A673 (cell line): ENCODE results near the gene IMMP2L. TPM values are rescaled to one million over a fixed set of nuclear protein-coding genes. Genes with fewer than 3 reads are reported as not detected.

ENCODE experiments used
- BruUV-seq: library from RNA; stranded (reverse); fragments of 400-500 nt; replicated peaks from 2 replicates; lab custom pipeline; 2021; lab: Mats Ljungman, UMichigan
- CTCF ChIA-PET: fragments of 300-600 bp; sonication (Branson Sonifier 250); formaldehyde crosslinking; loops from one replicate; lab custom pipeline; 2022; ENCODE audit warnings: antibody characterized with exemption; lab: Charles Lee
- POLR2A ChIA-PET: fragments of 300-600 bp; sonication (Branson Sonifier 250); formaldehyde crosslinking; loops from one replicate; lab custom pipeline; 2022; ENCODE audit warnings: antibody characterized with exemption; ENCODE audit not compliant: low non-redundant PET; lab: Charles Lee
- DNase-seq: peaks from one replicate; pipeline ENCODE4 v3.0.0-alpha.2; 2015; ENCODE audit warnings: low spot score
- H3K27ac ChIP-seq: fragments of 200-600 bp; sonication (generic); 2 replicates; pipeline ENCODE4 v1.5.1; 2016; ENCODE audit warnings: mixed run types, low read depth, mild to moderate bottlenecking, mixed read lengths, antibody characterized with exemption, low read length; ENCODE audit not compliant: poor library complexity, severe bottlenecking
- H3K27me3 ChIP-seq: fragments of 200-600 bp; sonication (generic); replicated peaks from 2 replicates; pipeline ENCODE4 v1.6.1; 2017; ENCODE audit warnings: mixed run types, low read depth, mild to moderate bottlenecking, mixed read lengths, antibody characterized with exemption, low read length; ENCODE audit not compliant: insufficient read depth, poor library complexity
- H3K36me3 ChIP-seq: fragments of 200-600 bp; sonication (generic); 2 replicates; pipeline ENCODE4 v1.6.1; 2016; ENCODE audit warnings: mixed run types, mild to moderate bottlenecking, mixed read lengths, antibody characterized with exemption, low read length; ENCODE audit not compliant: insufficient read depth, poor library complexity, severe bottlenecking
- H3K4me1 ChIP-seq: fragments of 200-600 bp; sonication (generic); 2 replicates; pipeline ENCODE4 v1.6.1; 2017; ENCODE audit warnings: mixed run types, mild to moderate bottlenecking, mixed read lengths, antibody characterized with exemption, low read length; ENCODE audit not compliant: insufficient read depth, poor library complexity, severe bottlenecking
- H3K4me3 ChIP-seq: fragments of 200-600 bp; sonication (generic); 2 replicates; pipeline ENCODE4 v1.5.1; 2016; ENCODE audit warnings: low read depth, mixed run types, mild to moderate bottlenecking, mixed read lengths, low read length; ENCODE audit not compliant: poor library complexity, severe bottlenecking
- H3K9me3 ChIP-seq: fragments of 200-600 bp; sonication (generic); 2 replicates; pipeline ENCODE4 v1.6.1; 2016; ENCODE audit warnings: mixed run types, low read depth, mild to moderate bottlenecking, mixed read lengths, antibody characterized with exemption, low read length; ENCODE audit not compliant: poor library complexity, severe bottlenecking
- EZH2 ChIP-seq: fragments of 200-600 bp; sonication (generic); IDR thresholded peaks from 2 replicates; pipeline ENCODE4 v1.6.1; 2017; ENCODE audit warnings: borderline replicate concordance, low read depth, mild to moderate bottlenecking, mixed read lengths, antibody characterized with exemption, low read length; ENCODE audit not compliant: poor library complexity, severe bottlenecking
- intact Hi-C: fragments of 100-400 bp; cut with micrococcal nuclease; formaldehyde crosslinking; loops from one replicate; pipeline ENCODE4 v1.10.0; 2022; ENCODE audit not compliant: unreplicated experiment
- total RNA-seq: library from RNA; stranded (reverse); gene quantifications from 2 replicates; pipeline ENCODE4 v1.2.3, GENCODE V29; 2021
- TF ChIP-seq, protein P1 (sequence below): fragments of 300-800, 200-600 bp; sonication (generic); conservative IDR thresholded peaks from 2 replicates; pipeline ENCODE4 v1.5.1; 2017; ENCODE audit warnings: low read depth, mild to moderate bottlenecking, antibody characterized with exemption, low read length, moderate library complexity, mixed read lengths

Gene IMMP2L
- total RNA-seq, 1 experiment from 2014 or later: 10.0 TPM

DNA sequence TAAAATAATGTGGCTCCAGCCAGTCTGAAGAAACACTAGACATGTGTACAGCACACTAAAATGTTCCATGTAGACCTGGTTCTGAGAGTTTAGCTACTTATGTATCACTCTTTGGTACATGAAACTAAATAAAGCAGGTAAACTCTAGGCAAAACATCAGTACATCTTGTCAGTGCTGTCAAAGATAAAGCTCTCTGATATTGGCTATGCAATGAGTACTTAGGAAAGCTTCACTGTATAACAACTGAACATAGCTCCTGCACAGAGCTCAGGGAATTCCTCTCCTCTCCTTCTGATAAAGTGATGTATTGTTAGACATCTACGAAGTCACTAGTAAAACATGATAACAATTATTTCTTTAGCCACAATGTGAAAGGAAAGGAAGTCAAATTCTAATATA, 467.9 kb downstream of the IMMP2L start:
- POLR2A ChIA-PET: no interaction called here
- BruUV-seq: no TSS peak
- intact Hi-C loops: loop anchor here (5.0 to 10.0 kb wide), 3 partner anchors 260 to 638 kb away; no protein-coding TSS in a partner anchor
- Histone ChIP-seq H3K27ac (no peak overlapping the region), H3K9me3 (no peaks in the 10 kb centered on the region), H3K27me3 (no peaks in the 10 kb centered on the region), H3K4me3 (no peak overlapping the region), H3K36me3 (no peaks in the 10 kb centered on the region), H3K4me1 (peaks cover 20% of the 10 kb centered on the region)
- no peak for DNase-seq
- CTCF ChIA-PET: no interaction called here
- no peak for TF ChIP-seq EZH2
- TF ChIP-seq, protein P1, sequence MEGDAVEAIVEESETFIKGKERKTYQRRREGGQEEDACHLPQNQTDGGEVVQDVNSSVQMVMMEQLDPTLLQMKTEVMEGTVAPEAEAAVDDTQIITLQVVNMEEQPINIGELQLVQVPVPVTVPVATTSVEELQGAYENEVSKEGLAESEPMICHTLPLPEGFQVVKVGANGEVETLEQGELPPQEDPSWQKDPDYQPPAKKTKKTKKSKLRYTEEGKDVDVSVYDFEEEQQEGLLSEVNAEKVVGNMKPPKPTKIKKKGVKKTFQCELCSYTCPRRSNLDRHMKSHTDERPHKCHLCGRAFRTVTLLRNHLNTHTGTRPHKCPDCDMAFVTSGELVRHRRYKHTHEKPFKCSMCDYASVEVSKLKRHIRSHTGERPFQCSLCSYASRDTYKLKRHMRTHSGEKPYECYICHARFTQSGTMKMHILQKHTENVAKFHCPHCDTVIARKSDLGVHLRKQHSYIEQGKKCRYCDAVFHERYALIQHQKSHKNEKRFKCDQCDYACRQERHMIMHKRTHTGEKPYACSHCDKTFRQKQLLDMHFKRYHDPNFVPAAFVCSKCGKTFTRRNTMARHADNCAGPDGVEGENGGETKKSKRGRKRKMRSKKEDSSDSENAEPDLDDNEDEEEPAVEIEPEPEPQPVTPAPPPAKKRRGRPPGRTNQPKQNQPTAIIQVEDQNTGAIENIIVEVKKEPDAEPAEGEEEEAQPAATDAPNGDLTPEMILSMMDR: no peak

DNA sequence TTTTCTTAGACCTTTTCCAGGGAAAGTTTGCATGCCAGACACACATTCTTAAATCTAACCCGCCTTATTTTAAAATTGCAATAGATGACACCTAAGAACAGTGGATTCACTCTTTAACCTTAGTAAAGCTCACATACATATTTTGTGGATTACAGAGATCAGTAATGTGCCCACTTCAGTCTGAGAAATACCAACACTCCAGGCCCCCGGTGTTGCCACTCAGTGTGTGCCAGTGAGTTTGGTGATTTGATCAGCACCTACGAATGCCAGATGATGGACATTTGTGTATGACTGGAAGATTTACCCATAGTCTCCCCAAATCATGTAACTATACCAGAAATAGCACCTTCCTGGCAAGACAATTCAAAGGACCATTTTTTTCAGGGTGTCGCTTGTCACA, 468.8 kb downstream of the IMMP2L start:
- ChIA-PET CTCF (no interaction called here), POLR2A (no interaction called here)
- BruUV-seq: no TSS peak
- intact Hi-C loops: loop anchor here (5.0 to 10.0 kb wide), 3 partner anchors 259 to 639 kb away; no protein-coding TSS in a partner anchor
- no peak for TF ChIP-seq EZH2
- TF ChIP-seq, protein P1: no peak
- Histone ChIP-seq H3K27ac (no peak overlapping the region), H3K4me1 (peaks cover 20% of the 10 kb centered on the region), H3K9me3 (no peaks in the 10 kb centered on the region), H3K36me3 (no peaks in the 10 kb centered on the region), H3K27me3 (no peaks in the 10 kb centered on the region), H3K4me3 (no peak overlapping the region)
- no peak for DNase-seq

DNA sequence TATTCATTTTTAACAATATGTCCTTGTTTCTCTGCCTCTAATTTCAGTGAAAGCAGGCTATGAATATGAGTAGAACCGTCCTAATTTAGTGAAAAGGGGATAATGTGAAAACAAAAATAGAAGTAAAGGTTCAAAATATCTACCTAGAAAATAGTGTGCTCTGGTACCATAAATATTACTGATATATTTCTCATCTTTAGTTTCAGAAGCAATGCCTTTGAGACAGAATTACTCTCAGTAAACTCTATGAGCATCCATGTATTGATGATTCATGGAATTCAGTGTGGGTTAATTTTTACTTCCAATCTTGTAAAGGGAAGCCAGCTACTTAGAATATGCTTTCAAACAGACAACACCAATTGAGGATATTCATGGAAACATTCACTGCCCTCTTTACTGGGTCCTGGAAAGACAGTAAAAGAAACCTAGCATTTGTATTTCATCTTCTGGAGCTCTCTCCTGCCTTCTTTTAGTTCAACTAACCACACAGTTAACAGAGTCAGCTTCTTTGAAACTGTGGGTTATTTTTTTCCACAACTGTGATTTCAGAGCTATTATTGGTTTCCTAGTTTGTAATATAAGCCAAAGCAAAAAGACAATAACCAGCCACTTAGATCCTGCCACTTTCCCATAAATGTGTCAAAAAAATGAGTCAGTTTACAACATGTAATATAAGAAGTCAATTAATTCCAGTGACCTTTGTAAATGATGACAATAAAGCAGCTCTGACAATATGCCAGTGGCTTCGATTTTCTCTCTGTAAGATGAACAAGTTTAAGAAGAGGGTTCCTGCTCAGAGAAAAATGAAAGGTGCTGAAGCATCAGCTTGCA, 469.7 kb downstream of the IMMP2L start:
- H3K9me3 ChIP-seq: no peaks in the 10 kb centered on the region
- ChIA-PET POLR2A (no interaction called here), CTCF (no interaction called here)
- H3K4me1 ChIP-seq: peaks cover 20% of the 10 kb centered on the region
- no peak overlapping the region for H3K27ac ChIP-seq
- intact Hi-C loops: loop anchor here (5.0 to 10.0 kb wide), 3 partner anchors 258 to 640 kb away; no protein-coding TSS in a partner anchor
- TF ChIP-seq, protein P1: no peak
- no peak for TF ChIP-seq EZH2
- H3K27me3 ChIP-seq: no peaks in the 10 kb centered on the region
- no TSS peak for BruUV-seq
- DNase-seq: no peak
- no peak overlapping the region for H3K4me3 ChIP-seq
- no peaks in the 10 kb centered on the region for H3K36me3 ChIP-seq
